Measurements from ENCODE around the gene ESR2.

The ESR2 gene

DNA sequence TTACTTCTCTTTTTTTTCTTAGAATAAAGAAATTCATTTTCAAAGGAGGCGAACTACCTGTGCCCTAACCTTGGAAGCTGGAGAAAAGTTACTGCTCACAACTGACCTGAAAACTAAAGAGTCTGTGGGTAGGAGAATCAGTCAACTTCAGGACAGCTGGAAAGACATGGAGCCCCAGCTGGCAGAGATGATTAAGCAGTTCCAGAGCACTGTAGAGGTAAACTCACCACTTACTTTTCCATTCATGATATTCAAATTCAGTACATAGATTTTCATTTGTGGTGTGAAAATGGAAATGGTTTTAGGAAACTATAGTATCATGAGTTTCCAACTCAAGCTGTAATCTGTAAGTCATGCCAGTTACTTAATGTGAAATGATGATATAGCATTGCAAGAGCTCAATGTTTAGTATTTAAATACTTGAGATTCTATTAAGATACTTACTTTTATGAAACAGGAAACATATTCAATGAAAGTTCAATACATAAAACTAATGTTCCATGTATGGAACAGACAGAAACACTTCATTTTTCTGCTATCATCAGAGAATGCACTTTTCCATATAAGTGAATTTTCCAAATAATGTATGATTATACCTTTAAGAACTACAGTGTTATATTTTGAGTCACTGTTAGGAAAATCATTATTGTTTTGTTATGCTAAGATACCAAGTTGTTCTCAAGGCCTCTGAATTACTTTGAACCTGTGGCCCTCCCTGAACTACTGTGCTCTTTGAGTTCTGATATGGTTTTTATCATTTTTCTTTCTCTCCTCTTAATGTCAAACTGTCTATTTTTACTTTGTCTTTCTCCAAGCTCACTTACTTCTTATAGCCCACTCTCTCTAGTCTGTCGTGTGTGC is 119.0 kb downstream of the ESR2 start:
- Histone ChIP-seq H3K27ac (ENCODE audit: low read depth, low read length) (no peak overlapping the region), H3K9ac (ENCODE audit: low read length) (no peak overlapping the region), H3K36me3 (ENCODE audit: insufficient read depth, low read length) (no peaks in the 10 kb centered on the region), H3K9me3 (ENCODE audit: low read length) (no peaks in the 10 kb centered on the region), H3K27me3 (ENCODE audit: control insufficient read depth in 1 of 2, insufficient read depth in 2 of 2, low read length in 2 of 2) (no peaks in the 10 kb centered on the region), H3K4me3 (ENCODE audit: low read depth in 1 of 2, low read length in 2 of 2) (no peak overlapping the region), H3K4me1 (ENCODE audit: insufficient read depth, low read length) (no peaks in the 10 kb centered on the region)

DNA sequence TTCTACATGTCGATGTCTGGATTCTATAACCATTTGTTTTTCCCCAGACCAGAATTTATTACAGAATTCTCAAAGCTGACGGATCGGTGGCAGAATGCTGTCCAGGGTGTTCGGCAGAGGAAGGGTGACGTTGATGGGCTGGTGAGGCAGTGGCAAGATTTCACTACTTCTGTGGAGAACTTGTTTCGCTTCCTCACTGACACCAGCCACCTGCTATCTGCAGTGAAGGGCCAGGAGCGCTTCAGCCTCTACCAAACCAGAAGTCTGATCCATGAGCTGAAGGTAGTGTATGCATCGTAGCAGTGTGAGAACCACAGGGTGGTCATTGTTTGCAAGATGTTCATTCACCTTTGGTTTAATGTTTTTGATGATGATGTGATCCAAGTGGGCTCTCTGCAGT is 124.0 kb downstream of the ESR2 start:
- H3K9me3 ChIP-seq (ENCODE audit: low read length) = no peaks in the 10 kb centered on the region
- no peak overlapping the region for H3K27ac ChIP-seq (ENCODE audit: low read depth, low read length)
- peaks cover 28% of the 10 kb centered on the region for H3K36me3 ChIP-seq (ENCODE audit: insufficient read depth, low read length)
- no peaks in the 10 kb centered on the region for H3K27me3 ChIP-seq (ENCODE audit: control insufficient read depth in 1 of 2, insufficient read depth in 2 of 2, low read length in 2 of 2)
- no peak overlapping the region for H3K9ac ChIP-seq (ENCODE audit: low read length)
- H3K4me1 ChIP-seq (ENCODE audit: insufficient read depth, low read length) = no peaks in the 10 kb centered on the region
- no peak overlapping the region for H3K4me3 ChIP-seq (ENCODE audit: low read depth in 1 of 2, low read length in 2 of 2)

- Histone ChIP-seq H3K27me3 (ENCODE audit: control insufficient read depth in 1 of 2, insufficient read depth in 2 of 2, low read length in 2 of 2) (no peaks in the 10 kb centered on the region), H3K4me3 (ENCODE audit: low read depth in 1 of 2, low read length in 2 of 2) (no peak overlapping the region), H3K9me3 (ENCODE audit: low read length) (no peaks in the 10 kb centered on the region), H3K36me3 (ENCODE audit: insufficient read depth, low read length) (peaks cover 6% of the 10 kb centered on the region), H3K27ac (ENCODE audit: low read depth, low read length) (no peak overlapping the region), H3K4me1 (ENCODE audit: insufficient read depth, low read length) (no peaks in the 10 kb centered on the region), H3K9ac (ENCODE audit: low read length) (no peak overlapping the region)
Measured at GRCh38 chr14:64159588-64159987, 134.6 kb downstream of the ESR2 start.

GRCh38 chr14:64158608-64159007 is 135.6 kb downstream of the ESR2 start:
- peaks cover 6% of the 10 kb centered on the region for H3K36me3 ChIP-seq (ENCODE audit: insufficient read depth, low read length)
- H3K4me1 ChIP-seq (ENCODE audit: insufficient read depth, low read length) = no peaks in the 10 kb centered on the region
- no peaks in the 10 kb centered on the region for H3K27me3 ChIP-seq (ENCODE audit: control insufficient read depth in 1 of 2, insufficient read depth in 2 of 2, low read length in 2 of 2)
- H3K27ac ChIP-seq (ENCODE audit: low read depth, low read length) = no peak overlapping the region
- no peaks in the 10 kb centered on the region for H3K9me3 ChIP-seq (ENCODE audit: low read length)
- no peak overlapping the region for H3K4me3 ChIP-seq (ENCODE audit: low read depth in 1 of 2, low read length in 2 of 2)
- no peak overlapping the region for H3K9ac ChIP-seq (ENCODE audit: low read length)

DNA sequence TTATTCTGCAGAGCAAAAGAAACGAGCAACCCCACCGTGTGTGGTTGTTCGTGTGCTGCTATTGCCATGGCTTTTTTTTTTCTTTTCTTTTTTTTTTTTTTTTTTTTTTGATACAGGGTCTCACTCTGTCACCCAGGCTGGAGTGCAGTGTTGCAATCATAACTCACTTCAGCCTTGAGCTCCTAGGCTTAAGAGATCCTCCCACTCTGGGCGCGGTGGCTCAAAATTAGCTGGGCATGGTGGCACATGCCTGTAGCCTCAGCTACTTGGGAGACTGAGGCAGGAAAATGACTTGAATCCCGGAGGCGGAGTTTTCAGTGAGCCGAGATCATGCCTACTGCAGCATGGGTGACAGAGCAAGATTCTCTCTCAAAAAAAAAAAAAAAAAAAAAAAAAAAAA is 144.2 kb downstream of the ESR2 start:
- Histone ChIP-seq H3K27me3 (ENCODE audit: control insufficient read depth in 1 of 2, insufficient read depth in 2 of 2, low read length in 2 of 2) (no peaks in the 10 kb centered on the region), H3K36me3 (ENCODE audit: insufficient read depth, low read length) (peaks cover 7% of the 10 kb centered on the region)

GRCh38 chr14:64147126-64147790 is 146.9 kb downstream of the ESR2 start:
- Histone ChIP-seq H3K9me3 (ENCODE audit: low read length) (no peaks in the 10 kb centered on the region), H3K27me3 (ENCODE audit: control insufficient read depth in 1 of 2, insufficient read depth in 2 of 2, low read length in 2 of 2) (no peaks in the 10 kb centered on the region), H3K9ac (ENCODE audit: low read length) (no peak overlapping the region), H3K4me1 (ENCODE audit: insufficient read depth, low read length) (no peaks in the 10 kb centered on the region), H3K27ac (ENCODE audit: low read depth, low read length) (no peak overlapping the region), H3K4me3 (ENCODE audit: low read depth in 1 of 2, low read length in 2 of 2) (no peak overlapping the region), H3K36me3 (ENCODE audit: insufficient read depth, low read length) (peaks cover 15% of the 10 kb centered on the region)

More for the DNA sequence above, 144.2 kb downstream of the ESR2 start:
- Histone ChIP-seq H3K4me3 (ENCODE audit: low read depth in 1 of 2, low read length in 2 of 2) (no peak overlapping the region), H3K9me3 (ENCODE audit: low read length) (no peaks in the 10 kb centered on the region), H3K27ac (ENCODE audit: low read depth, low read length) (no peak overlapping the region), H3K4me1 (ENCODE audit: insufficient read depth, low read length) (no peaks in the 10 kb centered on the region), H3K9ac (ENCODE audit: low read length) (no peak overlapping the region)

- H3K4me3 ChIP-seq (ENCODE audit: low read depth in 1 of 2, low read length in 2 of 2) = no peak overlapping the region
- H3K4me1 ChIP-seq (ENCODE audit: insufficient read depth, low read length) = no peaks in the 10 kb centered on the region
- H3K9me3 ChIP-seq (ENCODE audit: low read length) = no peaks in the 10 kb centered on the region
- no peak overlapping the region for H3K9ac ChIP-seq (ENCODE audit: low read length)
- H3K27ac ChIP-seq (ENCODE audit: low read depth, low read length) = no peak overlapping the region
- H3K36me3 ChIP-seq (ENCODE audit: insufficient read depth, low read length) = peaks cover 45% of the 10 kb centered on the region
- no peaks in the 10 kb centered on the region for H3K27me3 ChIP-seq (ENCODE audit: control insufficient read depth in 1 of 2, insufficient read depth in 2 of 2, low read length in 2 of 2)
Measured at GRCh38 chr14:64137657-64138290, 156.4 kb downstream of the ESR2 start.

GRCh38 chr14:64126548-64126947 is 167.6 kb downstream of the ESR2 start:
- H3K9ac ChIP-seq (ENCODE audit: low read length) = no peak overlapping the region
- H3K9me3 ChIP-seq (ENCODE audit: low read length) = no peaks in the 10 kb centered on the region
- no peaks in the 10 kb centered on the region for H3K4me1 ChIP-seq (ENCODE audit: insufficient read depth, low read length)
- H3K27me3 ChIP-seq (ENCODE audit: control insufficient read depth in 1 of 2, insufficient read depth in 2 of 2, low read length in 2 of 2) = no peaks in the 10 kb centered on the region
- H3K4me3 ChIP-seq (ENCODE audit: low read depth in 1 of 2, low read length in 2 of 2) = no peak overlapping the region
- H3K36me3 ChIP-seq (ENCODE audit: insufficient read depth, low read length) = peaks cover 30% of the 10 kb centered on the region
- H3K27ac ChIP-seq (ENCODE audit: low read depth, low read length) = no peak overlapping the region

DNA sequence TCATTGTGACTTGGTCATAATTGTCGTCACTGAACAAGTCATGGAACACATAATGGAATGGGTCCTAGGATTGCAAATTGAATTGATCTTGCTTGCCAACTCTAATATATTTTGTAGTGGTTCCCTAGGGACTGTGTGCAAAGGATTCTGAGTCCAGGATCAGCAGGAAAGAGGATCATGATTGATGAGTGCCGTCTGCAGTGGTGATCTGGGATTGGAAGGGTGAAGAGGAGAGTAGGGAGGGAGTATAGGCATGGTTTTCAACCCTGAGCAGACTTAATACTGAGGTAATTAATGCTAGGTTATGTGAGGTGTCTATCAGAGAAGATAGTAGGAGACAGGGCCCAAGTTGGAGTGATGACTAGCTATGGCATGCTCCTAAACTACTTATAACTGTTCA is 168.9 kb downstream of the ESR2 start:
- Histone ChIP-seq H3K4me3 (ENCODE audit: low read depth in 1 of 2, low read length in 2 of 2) (no peak overlapping the region), H3K4me1 (ENCODE audit: insufficient read depth, low read length) (no peaks in the 10 kb centered on the region), H3K36me3 (ENCODE audit: insufficient read depth, low read length) (peaks cover 30% of the 10 kb centered on the region)

GRCh38 chr14:64123241-64123822 is 170.8 kb downstream of the ESR2 start:
- Histone ChIP-seq H3K27me3 (ENCODE audit: control insufficient read depth in 1 of 2, insufficient read depth in 2 of 2, low read length in 2 of 2) (no peaks in the 10 kb centered on the region), H3K4me1 (ENCODE audit: insufficient read depth, low read length) (no peaks in the 10 kb centered on the region), H3K9me3 (ENCODE audit: low read length) (no peaks in the 10 kb centered on the region), H3K4me3 (ENCODE audit: low read depth in 1 of 2, low read length in 2 of 2) (no peak overlapping the region), H3K9ac (ENCODE audit: low read length) (no peak overlapping the region), H3K36me3 (ENCODE audit: insufficient read depth, low read length) (peaks cover 23% of the 10 kb centered on the region), H3K27ac (ENCODE audit: low read depth, low read length) (no peak overlapping the region)

More for the DNA sequence above, 168.9 kb downstream of the ESR2 start:
- Histone ChIP-seq H3K27me3 (ENCODE audit: control insufficient read depth in 1 of 2, insufficient read depth in 2 of 2, low read length in 2 of 2) (no peaks in the 10 kb centered on the region), H3K27ac (ENCODE audit: low read depth, low read length) (no peak overlapping the region), H3K9ac (ENCODE audit: low read length) (no peak overlapping the region), H3K9me3 (ENCODE audit: low read length) (no peaks in the 10 kb centered on the region)

DNA sequence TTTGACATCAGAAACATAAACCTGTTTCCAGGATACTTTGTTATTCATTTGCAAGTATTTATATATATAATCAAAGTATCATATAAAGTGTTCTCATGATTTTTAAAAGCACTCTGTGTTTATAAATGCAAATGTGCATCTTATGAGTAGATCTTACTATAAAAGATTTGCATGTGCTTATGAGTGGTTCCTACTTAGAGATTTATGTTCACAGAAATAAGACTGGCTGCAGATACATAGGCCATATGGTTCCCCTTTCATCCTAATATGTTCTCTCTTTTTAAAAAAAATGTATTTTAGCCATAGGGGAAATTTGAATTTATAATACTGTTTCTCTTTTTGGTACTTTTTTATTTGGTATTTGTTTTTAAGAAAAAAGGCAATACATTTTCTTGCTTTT is 174.2 kb downstream of the ESR2 start:
- Histone ChIP-seq H3K27ac (ENCODE audit: low read depth, low read length) (no peak overlapping the region), H3K36me3 (ENCODE audit: insufficient read depth, low read length) (peaks cover under 1% of the 10 kb centered on the region), H3K9ac (ENCODE audit: low read length) (no peak overlapping the region), H3K27me3 (ENCODE audit: control insufficient read depth in 1 of 2, insufficient read depth in 2 of 2, low read length in 2 of 2) (no peaks in the 10 kb centered on the region), H3K4me1 (ENCODE audit: insufficient read depth, low read length) (no peaks in the 10 kb centered on the region), H3K9me3 (ENCODE audit: low read length) (no peaks in the 10 kb centered on the region), H3K4me3 (ENCODE audit: low read depth in 1 of 2, low read length in 2 of 2) (no peak overlapping the region)

Measured in muscle layer of colon (tissue), 2 donors.